ENCODE results near the gene ZNF212.
"Not testable (repeated sequence)": the region's sequence is repeated elsewhere in the genome, so short reads cannot be mapped to it uniquely, and the experiment has no call there.

The ZNF212 gene

DNA sequence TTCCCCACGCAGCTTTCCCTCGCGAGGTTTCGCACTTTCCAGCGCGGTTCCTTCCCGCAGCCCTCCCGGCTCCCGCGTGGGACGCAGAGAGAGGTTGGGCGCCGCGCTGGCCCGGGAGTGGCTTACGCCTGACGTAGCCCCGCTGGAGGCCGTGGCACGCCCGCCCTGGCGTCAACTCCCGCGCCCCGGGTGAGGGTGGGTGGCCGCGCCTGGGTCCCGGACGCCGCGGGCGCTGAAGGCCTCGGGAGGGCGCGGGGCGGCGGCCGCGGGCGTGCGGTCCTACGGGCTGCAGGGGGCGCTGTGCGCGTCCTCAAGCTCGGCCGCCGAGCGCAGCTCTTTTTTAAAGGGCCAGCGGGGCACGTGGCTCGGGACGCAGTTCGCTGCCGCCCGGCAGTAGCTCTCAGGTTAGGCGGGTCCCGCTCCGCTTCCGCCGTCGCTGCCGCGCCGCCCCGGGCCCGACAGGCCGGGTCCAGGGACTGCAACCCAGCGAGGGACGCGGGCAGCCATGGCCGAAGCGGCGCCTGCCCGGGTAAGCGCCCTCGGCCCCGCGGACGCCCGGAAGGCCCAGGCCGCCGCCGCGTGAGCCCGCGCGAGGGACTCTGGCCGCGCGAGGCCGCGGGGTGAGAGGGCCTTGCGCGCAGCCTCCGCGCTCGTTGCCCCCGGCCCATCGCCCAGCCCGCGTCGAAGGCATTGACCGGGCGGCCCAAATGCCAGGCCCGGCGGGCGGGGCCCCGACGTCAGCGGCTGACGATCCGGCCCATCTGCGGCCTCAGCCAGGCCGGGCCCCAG, 22.6 kb downstream of the ZNF212 start, which contains the start of gene ZNF783:
Gene ZNF783 (plus strand): TSS at position 368 of the 789 bp plus-strand sequence. CDS start 138 bp downstream, at position 506.
- Mint-ChIP-seq H3K36me3 (ENCODE audit: low read depth) (peaks cover 23% of the 10 kb centered on the region), H3K4me1 (peaks cover 7% of the 10 kb centered on the region), H3K27me3 (ENCODE audit: low read depth) (no peaks in the 10 kb centered on the region)

DNA sequence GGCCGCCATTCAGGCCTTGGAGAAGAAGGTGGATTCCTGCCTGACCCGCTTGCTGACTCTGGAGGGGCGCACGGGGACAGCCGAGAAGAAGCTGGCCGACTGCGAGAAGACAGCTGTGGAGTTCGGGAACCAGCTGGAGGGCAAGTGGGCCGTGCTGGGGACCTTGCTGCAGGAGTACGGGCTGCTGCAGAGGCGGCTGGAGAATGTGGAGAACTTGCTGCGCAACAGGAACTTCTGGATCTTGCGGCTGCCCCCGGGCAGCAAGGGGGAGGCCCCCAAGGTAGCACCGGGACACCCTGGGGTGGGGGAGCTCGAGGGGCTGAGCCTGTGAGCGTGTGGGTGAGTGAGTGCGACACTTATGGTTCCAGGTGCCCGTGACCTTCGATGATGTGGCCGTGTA, 27.0 kb downstream of the ZNF212 start:
- peaks cover 7% of the 10 kb centered on the region for H3K4me1 Mint-ChIP-seq
- H3K27ac Mint-ChIP-seq = no peak overlapping the region
- H3K27me3 Mint-ChIP-seq (ENCODE audit: low read depth) = no peaks in the 10 kb centered on the region
- TF ChIP-seq, protein P1, sequence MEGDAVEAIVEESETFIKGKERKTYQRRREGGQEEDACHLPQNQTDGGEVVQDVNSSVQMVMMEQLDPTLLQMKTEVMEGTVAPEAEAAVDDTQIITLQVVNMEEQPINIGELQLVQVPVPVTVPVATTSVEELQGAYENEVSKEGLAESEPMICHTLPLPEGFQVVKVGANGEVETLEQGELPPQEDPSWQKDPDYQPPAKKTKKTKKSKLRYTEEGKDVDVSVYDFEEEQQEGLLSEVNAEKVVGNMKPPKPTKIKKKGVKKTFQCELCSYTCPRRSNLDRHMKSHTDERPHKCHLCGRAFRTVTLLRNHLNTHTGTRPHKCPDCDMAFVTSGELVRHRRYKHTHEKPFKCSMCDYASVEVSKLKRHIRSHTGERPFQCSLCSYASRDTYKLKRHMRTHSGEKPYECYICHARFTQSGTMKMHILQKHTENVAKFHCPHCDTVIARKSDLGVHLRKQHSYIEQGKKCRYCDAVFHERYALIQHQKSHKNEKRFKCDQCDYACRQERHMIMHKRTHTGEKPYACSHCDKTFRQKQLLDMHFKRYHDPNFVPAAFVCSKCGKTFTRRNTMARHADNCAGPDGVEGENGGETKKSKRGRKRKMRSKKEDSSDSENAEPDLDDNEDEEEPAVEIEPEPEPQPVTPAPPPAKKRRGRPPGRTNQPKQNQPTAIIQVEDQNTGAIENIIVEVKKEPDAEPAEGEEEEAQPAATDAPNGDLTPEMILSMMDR (IDR thresholded peaks at IDR 0.05; ENCODE audit: unreplicated experiment in 3 of 3) = no peak
- H3K9me3 Mint-ChIP-seq = no peaks in the 10 kb centered on the region
- no peak overlapping the region for H3K4me3 Mint-ChIP-seq
- peaks cover 55% of the 10 kb centered on the region for H3K36me3 Mint-ChIP-seq (ENCODE audit: low read depth)

More for the DNA sequence above, 22.6 kb downstream of the ZNF212 start, which contains the start of gene ZNF783:
- TF ChIP-seq, protein P1 (IDR thresholded peaks at IDR 0.05; ENCODE audit: unreplicated experiment in 3 of 3) = peak; percentile 85 to 88 (median 86)
- H3K9me3 Mint-ChIP-seq = no peaks in the 10 kb centered on the region
- H3K4me3 Mint-ChIP-seq = peak within 1 kb of the TSS; percentile 88 to 90 (median 89)
- peak within 1 kb of the TSS; percentile 92 to 97 (median 94) for H3K27ac Mint-ChIP-seq

DNA sequence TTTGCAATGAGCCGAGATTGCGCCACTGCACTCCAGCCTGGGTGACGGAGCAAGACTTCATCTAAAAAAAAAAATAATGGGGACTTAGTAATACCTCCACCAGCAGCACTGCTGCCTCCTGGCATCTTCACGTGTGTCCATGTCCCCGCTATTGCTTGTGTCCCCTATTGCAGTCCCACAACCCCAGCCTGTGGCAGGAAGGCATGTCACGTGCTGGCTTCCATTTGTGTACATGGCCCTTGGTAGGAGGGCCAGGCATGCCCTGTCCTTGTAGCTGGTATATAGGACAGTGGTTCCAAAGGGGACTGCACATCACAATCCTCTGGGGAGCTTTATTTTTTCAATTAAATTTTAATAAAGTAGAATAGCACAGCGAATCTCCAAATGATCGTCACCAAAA, 28.3 kb downstream of the ZNF212 start:
- H3K9me3 Mint-ChIP-seq = no peaks in the 10 kb centered on the region
- H3K27me3 Mint-ChIP-seq (ENCODE audit: low read depth) = no peaks in the 10 kb centered on the region
- H3K27ac Mint-ChIP-seq = no peak overlapping the region
- H3K36me3 Mint-ChIP-seq (ENCODE audit: low read depth) = peaks cover 65% of the 10 kb centered on the region
- no peak overlapping the region for H3K4me3 Mint-ChIP-seq
- TF ChIP-seq, protein P1 (IDR thresholded peaks at IDR 0.05; ENCODE audit: unreplicated experiment in 3 of 3) = no peak
- peaks cover 7% of the 10 kb centered on the region for H3K4me1 Mint-ChIP-seq

DNA sequence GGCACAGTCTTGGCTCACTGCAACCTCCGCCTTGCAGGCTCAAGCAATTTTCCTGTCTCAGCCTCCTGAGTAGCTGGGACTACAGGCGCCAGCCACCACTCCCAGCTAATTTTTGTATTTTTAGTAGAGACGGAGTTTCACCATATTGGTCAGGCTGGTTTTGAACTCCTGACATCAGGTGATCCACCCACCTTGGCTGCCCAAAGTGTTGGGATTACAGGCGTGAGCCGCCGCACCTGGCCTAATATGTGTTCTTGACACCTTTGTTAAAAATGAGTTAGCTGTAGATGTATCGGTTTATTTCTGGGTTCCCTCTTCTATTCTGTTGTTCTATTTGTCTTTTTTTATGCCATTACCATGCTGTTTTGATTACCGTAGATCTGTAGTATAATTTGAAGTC, 35.0 kb downstream of the ZNF212 start:
- H3K9me3 Mint-ChIP-seq; H3K27me3 Mint-ChIP-seq (ENCODE audit: low read depth); H3K4me3 Mint-ChIP-seq; H3K27ac Mint-ChIP-seq; H3K4me1 Mint-ChIP-seq: not testable (repeated sequence)
- H3K36me3 Mint-ChIP-seq (ENCODE audit: low read depth) = peaks cover 79% of the 10 kb centered on the region

DNA sequence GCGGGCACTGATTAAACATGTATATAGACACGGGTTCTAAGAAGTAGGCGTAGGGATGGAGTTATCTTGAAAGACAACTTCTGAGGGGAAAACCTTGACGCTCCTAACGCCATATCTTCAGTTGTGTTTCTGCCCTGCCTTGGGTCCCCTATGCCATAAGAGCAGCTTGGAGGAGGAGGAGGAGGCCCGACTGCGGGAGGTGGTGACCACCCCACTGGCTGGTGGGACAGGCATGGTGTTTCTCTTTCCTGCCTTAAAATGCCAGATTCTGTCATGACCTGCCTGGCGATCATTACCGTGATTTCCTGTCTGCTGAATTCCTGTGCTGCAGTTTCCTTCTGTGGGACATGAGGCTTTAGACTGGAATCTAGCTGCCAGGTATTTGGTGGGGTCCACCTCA, 38.4 kb downstream of the ZNF212 start:
- no peaks in the 10 kb centered on the region for H3K4me1 Mint-ChIP-seq
- peaks cover 73% of the 10 kb centered on the region for H3K36me3 Mint-ChIP-seq (ENCODE audit: low read depth)
- TF ChIP-seq, protein P1 (IDR thresholded peaks at IDR 0.05; ENCODE audit: unreplicated experiment in 3 of 3) = no peak
- H3K27ac Mint-ChIP-seq = no peak overlapping the region
- no peak overlapping the region for H3K4me3 Mint-ChIP-seq
- peaks cover 10% of the 10 kb centered on the region for H3K9me3 Mint-ChIP-seq
- no peaks in the 10 kb centered on the region for H3K27me3 Mint-ChIP-seq (ENCODE audit: low read depth)

DNA sequence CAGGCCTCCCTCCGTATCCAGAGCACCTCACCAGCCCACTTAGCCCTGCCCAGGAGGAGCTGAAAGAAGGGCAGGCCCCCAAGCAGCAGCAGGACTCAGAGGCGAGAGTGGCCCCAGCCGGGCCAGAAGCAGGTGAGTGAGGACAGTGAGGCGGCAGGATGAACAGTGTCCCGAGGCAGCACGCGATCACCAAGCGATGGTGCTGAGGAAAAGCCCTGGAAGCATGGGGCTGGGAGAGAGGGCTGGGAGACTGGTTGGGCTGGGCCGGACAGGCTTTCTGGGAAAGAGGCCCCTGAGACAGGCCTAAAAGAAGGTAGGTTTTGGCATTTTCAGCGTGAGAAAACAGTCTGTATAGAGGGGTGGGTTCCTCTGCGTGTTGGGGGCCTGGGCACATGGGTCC, 38.9 kb downstream of the ZNF212 start:
- TF ChIP-seq, protein P1 (IDR thresholded peaks at IDR 0.05; ENCODE audit: unreplicated experiment in 3 of 3) = no peak
- no peaks in the 10 kb centered on the region for H3K27me3 Mint-ChIP-seq (ENCODE audit: low read depth)
- no peak overlapping the region for H3K27ac Mint-ChIP-seq
- H3K9me3 Mint-ChIP-seq = peaks cover 10% of the 10 kb centered on the region
- peaks cover 68% of the 10 kb centered on the region for H3K36me3 Mint-ChIP-seq (ENCODE audit: low read depth)
- H3K4me3 Mint-ChIP-seq = no peak overlapping the region
- no peaks in the 10 kb centered on the region for H3K4me1 Mint-ChIP-seq

Measured in nephron (organoid).